Endothelial cell of umbilical vein (primary cell): ENCODE results near the gene PIP4K2C.

Source experiments
- CTCF ChIP-seq, 2 donors: IDR thresholded peaks; 1 replicate in 1 of 2; 2 replicates in 1 of 2; pipeline ENCODE4 v1.5.1; 2011; ENCODE audit warnings: low read length in 2 of 2, mild to moderate bottlenecking in 2 of 2, moderate library complexity in 2 of 2, control low read depth in 1 of 2, inconsistent platforms in 1 of 2, low read depth in 1 of 2; ENCODE audit not compliant: insufficient read depth in 1 of 2; ENCODE audit errors: extremely low read depth in 1 of 2
- EZH2 ChIP-seq: IDR thresholded peaks from 2 replicates; pipeline ENCODE4 v1.6.1; 2012; ENCODE audit warnings: borderline replicate concordance, low read depth, mild to moderate bottlenecking, moderate library complexity, low read length, inconsistent platforms; ENCODE audit not compliant: severe bottlenecking
- FOS ChIP-seq: IDR thresholded peaks from 2 replicates; pipeline ENCODE4 v1.6.1; 2011; ENCODE audit warnings: mild to moderate bottlenecking, low read length, moderate library complexity, borderline replicate concordance; ENCODE audit not compliant: insufficient read depth
- GATA2 ChIP-seq: IDR thresholded peaks from 2 replicates; pipeline ENCODE4 v1.7.0; 2011; ENCODE audit warnings: low read depth, mild to moderate bottlenecking, moderate library complexity, mixed read lengths, low read length; ENCODE audit not compliant: insufficient read length, insufficient read depth
- JUN ChIP-seq: IDR thresholded peaks from 2 replicates; pipeline ENCODE4 v1.6.1; 2011; ENCODE audit warnings: borderline replicate concordance, low read depth; ENCODE audit not compliant: insufficient read length, insufficient read depth
- MAX ChIP-seq: IDR thresholded peaks from 2 replicates; pipeline ENCODE4 v1.6.1; 2011; ENCODE audit not compliant: insufficient read depth, insufficient read length
- MYC ChIP-seq: IDR thresholded peaks from one replicate; pipeline ENCODE4 v1.6.1; 2011; ENCODE audit warnings: mild to moderate bottlenecking, low read depth, low read length
- POLR2A ChIP-seq: IDR thresholded peaks from 2 replicates; pipeline ENCODE4 v1.6.1; 2012; ENCODE audit warnings: low read depth, mild to moderate bottlenecking, control low read depth, low read length
- POLR2AphosphoS5 ChIP-seq: IDR thresholded peaks from 2 replicates; pipeline ENCODE4 v1.6.1; 2012; ENCODE audit warnings: low read depth, mild to moderate bottlenecking, control low read depth, low read length, moderate library complexity; ENCODE audit not compliant: insufficient read depth

GRCh38 chr12:57604454-57604991 is 13.5 kb downstream of the PIP4K2C start, which contains the start of gene DTX3:
- TF ChIP-seq POLR2A (no peak), CTCF (IDR thresholded peaks at IDR 0.05; ENCODE audit: extremely low read depth in 1 of 2, insufficient read depth in 1 of 2, low read depth in 1 of 2, low read length in 2 of 2) (no peak), POLR2AphosphoS5 (no peak), MAX (no peak), EZH2 (no peak), MYC (no peak), FOS (no peak), JUN (no peak), GATA2 (no peak)
